ENCODE measurements around the gene UNC5C. TPM values are rescaled to one million over a fixed set of nuclear protein-coding genes. Genes with fewer than 3 reads are reported as not detected.
A peak's percentile ranks its signal among the peaks of the same experiment; 100 is the strongest.

Gene UNC5C
- total and polyA plus RNA-seq, 2 donors from 2014 or later = 0.84 to 3.1 TPM

DNA sequence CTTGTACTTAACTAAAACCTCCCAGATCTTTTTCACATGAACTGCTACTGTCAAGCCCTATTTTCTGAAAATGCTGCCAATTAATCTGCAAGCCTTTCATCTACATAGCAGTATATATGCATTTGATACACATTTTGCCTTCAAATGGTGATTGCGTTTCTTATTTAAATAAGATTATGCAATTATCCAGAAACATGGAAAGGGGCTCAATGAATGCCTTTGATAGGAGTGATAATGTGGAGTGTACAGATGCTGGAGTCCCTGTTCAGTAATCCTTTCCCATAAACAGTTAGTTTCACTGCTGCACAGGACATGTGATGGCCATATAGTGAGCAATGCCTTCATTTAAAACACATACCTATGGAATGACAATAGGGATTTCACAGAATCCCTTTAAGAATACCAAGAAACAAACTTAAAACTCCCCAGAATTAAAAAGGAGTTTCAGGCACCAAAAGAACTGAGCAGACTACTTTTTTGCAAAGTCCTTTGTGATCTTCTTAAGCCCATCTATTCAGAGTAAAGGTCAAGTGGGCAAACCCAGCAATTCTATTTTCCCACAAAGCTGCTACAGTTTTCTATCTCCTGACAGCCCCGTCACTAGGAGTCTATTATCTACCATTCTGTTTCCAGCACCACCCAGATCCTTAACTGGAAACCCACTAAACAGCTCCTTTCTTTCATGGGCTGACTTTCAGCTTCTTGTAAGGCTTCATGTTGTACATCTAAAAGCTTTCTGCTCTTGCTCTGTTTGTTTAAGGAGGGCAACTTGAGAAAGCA lies 120.3 kb downstream of the UNC5C start:
- intact Hi-C loops (cut with DNase I) = no loop called here
- Histone ChIP-seq H3K4me3 (ENCODE audit: low read length in 3 of 3) (no peak overlapping the region), H3K4me1 (ENCODE audit: control insufficient read depth in 2 of 3, insufficient read depth in 2 of 3, low read depth in 1 of 3, low read length in 3 of 3) (no peaks in the 10 kb centered on the region), H3K27ac (ENCODE audit: low read depth in 2 of 2, low read length in 2 of 2) (no peak overlapping the region), H3K36me3 (ENCODE audit: control insufficient read depth in 2 of 3, insufficient read depth in 3 of 3, low read length in 3 of 3) (no peaks in the 10 kb centered on the region), H3K27me3 (ENCODE audit: control insufficient read depth, insufficient read depth, low read length) (no peaks in the 10 kb centered on the region), H3K9me3 (ENCODE audit: control insufficient read depth in 2 of 3, insufficient read depth in 1 of 3, low read length in 3 of 3) (no peaks in the 10 kb centered on the region), H3K9ac (ENCODE audit: low read length in 3 of 3) (no peak overlapping the region)
- TF ChIP-seq, protein P1, sequence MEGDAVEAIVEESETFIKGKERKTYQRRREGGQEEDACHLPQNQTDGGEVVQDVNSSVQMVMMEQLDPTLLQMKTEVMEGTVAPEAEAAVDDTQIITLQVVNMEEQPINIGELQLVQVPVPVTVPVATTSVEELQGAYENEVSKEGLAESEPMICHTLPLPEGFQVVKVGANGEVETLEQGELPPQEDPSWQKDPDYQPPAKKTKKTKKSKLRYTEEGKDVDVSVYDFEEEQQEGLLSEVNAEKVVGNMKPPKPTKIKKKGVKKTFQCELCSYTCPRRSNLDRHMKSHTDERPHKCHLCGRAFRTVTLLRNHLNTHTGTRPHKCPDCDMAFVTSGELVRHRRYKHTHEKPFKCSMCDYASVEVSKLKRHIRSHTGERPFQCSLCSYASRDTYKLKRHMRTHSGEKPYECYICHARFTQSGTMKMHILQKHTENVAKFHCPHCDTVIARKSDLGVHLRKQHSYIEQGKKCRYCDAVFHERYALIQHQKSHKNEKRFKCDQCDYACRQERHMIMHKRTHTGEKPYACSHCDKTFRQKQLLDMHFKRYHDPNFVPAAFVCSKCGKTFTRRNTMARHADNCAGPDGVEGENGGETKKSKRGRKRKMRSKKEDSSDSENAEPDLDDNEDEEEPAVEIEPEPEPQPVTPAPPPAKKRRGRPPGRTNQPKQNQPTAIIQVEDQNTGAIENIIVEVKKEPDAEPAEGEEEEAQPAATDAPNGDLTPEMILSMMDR (IDR thresholded peaks at IDR 0.05; ENCODE audit: borderline replicate concordance, extremely low read depth, insufficient read depth) = no peak
- FAIRE-seq (no peak), DNase-seq (no peak)

DNA sequence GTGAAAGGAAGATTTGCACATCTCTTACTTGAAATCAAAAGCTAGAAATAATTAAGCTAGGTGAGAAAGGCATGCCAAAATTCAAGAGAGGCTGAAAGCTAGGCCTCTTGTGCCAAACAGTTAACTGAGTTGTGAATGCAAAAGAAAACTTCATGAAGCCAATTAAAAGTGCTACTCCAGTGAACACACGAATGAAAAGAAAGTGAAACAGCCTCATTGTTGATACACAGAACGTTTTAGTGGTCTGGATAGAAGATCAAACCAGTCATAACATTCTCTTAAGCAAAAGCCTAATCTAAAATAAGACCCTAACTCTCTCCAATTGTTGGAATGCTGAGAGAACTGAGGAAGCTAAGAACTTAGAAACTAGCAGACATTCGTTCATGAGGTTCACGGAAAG lies 122.3 kb downstream of the UNC5C start:
- no peaks in the 10 kb centered on the region for H3K4me1 ChIP-seq (ENCODE audit: control insufficient read depth in 2 of 3, insufficient read depth in 2 of 3, low read depth in 1 of 3, low read length in 3 of 3)
- FAIRE-seq = no peak
- TF ChIP-seq, protein P1 (IDR thresholded peaks at IDR 0.05; ENCODE audit: borderline replicate concordance, extremely low read depth, insufficient read depth) = no peak
- H3K36me3 ChIP-seq (ENCODE audit: control insufficient read depth in 2 of 3, insufficient read depth in 3 of 3, low read length in 3 of 3) = no peaks in the 10 kb centered on the region
- peak overlapping the region in 2 of 3 donors; percentile 33 to 37 for H3K4me3 ChIP-seq (ENCODE audit: low read length in 3 of 3)
- no peaks in the 10 kb centered on the region for H3K9me3 ChIP-seq (ENCODE audit: control insufficient read depth in 2 of 3, insufficient read depth in 1 of 3, low read length in 3 of 3)
- no peak overlapping the region for H3K27ac ChIP-seq (ENCODE audit: low read depth in 2 of 2, low read length in 2 of 2)
- H3K9ac ChIP-seq (ENCODE audit: low read length in 3 of 3) = no peak overlapping the region
- no peak for DNase-seq
- H3K27me3 ChIP-seq (ENCODE audit: control insufficient read depth, insufficient read depth, low read length) = no peaks in the 10 kb centered on the region
- intact Hi-C loops (cut with DNase I) = no loop called here

DNA sequence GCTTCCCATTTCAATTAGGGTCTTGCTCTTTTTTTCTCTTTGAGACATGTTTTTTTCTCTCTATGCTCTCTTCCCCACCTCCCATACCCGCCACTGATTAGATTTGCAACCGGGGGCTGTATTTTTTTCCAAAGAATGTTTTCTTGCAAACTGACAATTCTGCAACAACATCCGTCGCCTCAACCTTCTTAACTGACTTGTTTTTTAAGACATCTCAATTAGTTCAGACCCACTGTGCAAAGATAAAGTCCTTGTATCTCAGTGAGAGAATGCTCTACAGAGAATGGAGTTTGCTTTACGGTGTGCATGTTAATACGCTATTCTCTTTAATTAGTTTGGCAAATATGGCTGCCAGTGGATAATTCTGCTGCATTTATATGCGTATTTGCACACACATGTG lies 126.3 kb downstream of the UNC5C start:
- DNase-seq = no peak
- intact Hi-C loops (cut with DNase I) = no loop called here
- Histone ChIP-seq H3K4me1 (ENCODE audit: control insufficient read depth in 2 of 3, insufficient read depth in 2 of 3, low read depth in 1 of 3, low read length in 3 of 3) (no peaks in the 10 kb centered on the region), H3K4me3 (ENCODE audit: low read length in 3 of 3) (no peak overlapping the region), H3K9ac (ENCODE audit: low read length in 3 of 3) (no peak overlapping the region), H3K27me3 (ENCODE audit: control insufficient read depth, insufficient read depth, low read length) (no peaks in the 10 kb centered on the region), H3K9me3 (ENCODE audit: control insufficient read depth in 2 of 3, insufficient read depth in 1 of 3, low read length in 3 of 3) (no peaks in the 10 kb centered on the region), H3K36me3 (ENCODE audit: control insufficient read depth in 2 of 3, insufficient read depth in 3 of 3, low read length in 3 of 3) (no peaks in the 10 kb centered on the region), H3K27ac (ENCODE audit: low read depth in 2 of 2, low read length in 2 of 2) (no peak overlapping the region)
- TF ChIP-seq, protein P1 (IDR thresholded peaks at IDR 0.05; ENCODE audit: borderline replicate concordance, extremely low read depth, insufficient read depth) = no peak
- FAIRE-seq = no peak
